ENCODE data around the gene RHEX.

Gene RHEX

GRCh38 chr1:206015071-206015470 lies 37.9 kb upstream of the RHEX start:
- Histone ChIP-seq H3K4me1 (ENCODE audit: control insufficient read depth, insufficient read depth, low read length) (peaks cover 46% of the 10 kb centered on the region), H3K27me3 (ENCODE audit: control insufficient read depth, insufficient read depth, low read length) (no peaks in the 10 kb centered on the region), H3K9ac (ENCODE audit: low read length) (no peak overlapping the region), H3K9me3 (ENCODE audit: control insufficient read depth, low read length) (no peaks in the 10 kb centered on the region), H3K4me3 (ENCODE audit: low read length) (no peak overlapping the region), H3K36me3 (ENCODE audit: control insufficient read depth, insufficient read depth, low read length) (peaks cover 25% of the 10 kb centered on the region)

DNA sequence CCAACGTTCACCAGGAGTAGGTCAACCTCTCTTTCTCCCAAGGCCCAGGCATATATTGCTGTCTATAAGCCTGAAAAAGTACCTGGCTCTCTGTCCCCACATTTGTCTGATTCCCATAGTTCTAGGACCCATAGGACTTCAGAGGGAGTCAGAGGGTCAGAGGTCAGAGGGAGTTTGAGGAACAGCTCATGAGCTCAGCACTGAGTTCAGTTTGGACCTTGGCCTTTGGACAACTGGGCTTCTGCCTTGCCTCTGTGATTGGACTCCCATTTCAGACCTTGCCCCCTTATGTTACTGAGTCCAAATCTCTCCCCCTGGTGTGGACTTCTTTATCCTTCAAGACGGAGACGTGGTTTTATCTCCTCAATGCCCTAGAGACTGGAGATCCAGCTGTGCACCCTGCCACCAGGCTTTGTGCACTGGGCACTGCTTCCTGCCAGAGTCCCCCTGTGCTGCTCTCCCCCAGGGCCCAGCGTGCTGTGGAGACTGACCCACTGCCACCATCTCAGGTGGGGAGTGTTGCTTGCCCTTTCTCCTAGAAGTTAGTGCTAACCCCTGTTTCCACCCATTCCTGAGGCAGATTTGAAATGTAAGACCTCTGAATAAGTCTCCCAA lies 32.5 kb upstream of the RHEX start:
- Histone ChIP-seq H3K4me1 (ENCODE audit: control insufficient read depth, insufficient read depth, low read length) (peaks cover 23% of the 10 kb centered on the region), H3K9me3 (ENCODE audit: control insufficient read depth, low read length) (no peaks in the 10 kb centered on the region), H3K9ac (ENCODE audit: low read length) (peak overlapping the region; percentile 93), H3K4me3 (ENCODE audit: low read length) (peak overlapping the region; percentile 90), H3K27me3 (ENCODE audit: control insufficient read depth, insufficient read depth, low read length) (no peaks in the 10 kb centered on the region), H3K36me3 (ENCODE audit: control insufficient read depth, insufficient read depth, low read length) (peaks cover 19% of the 10 kb centered on the region)

GRCh38 chr1:206021008-206021625 lies 31.9 kb upstream of the RHEX start:
- peak overlapping the region; percentile 93 for H3K9ac ChIP-seq (ENCODE audit: low read length)
- H3K36me3 ChIP-seq (ENCODE audit: control insufficient read depth, insufficient read depth, low read length): peaks cover 13% of the 10 kb centered on the region
- no peaks in the 10 kb centered on the region for H3K9me3 ChIP-seq (ENCODE audit: control insufficient read depth, low read length)
- H3K27me3 ChIP-seq (ENCODE audit: control insufficient read depth, insufficient read depth, low read length): no peaks in the 10 kb centered on the region
- peak overlapping the region; percentile 90 for H3K4me3 ChIP-seq (ENCODE audit: low read length)
- H3K4me1 ChIP-seq (ENCODE audit: control insufficient read depth, insufficient read depth, low read length): peaks cover 25% of the 10 kb centered on the region

DNA sequence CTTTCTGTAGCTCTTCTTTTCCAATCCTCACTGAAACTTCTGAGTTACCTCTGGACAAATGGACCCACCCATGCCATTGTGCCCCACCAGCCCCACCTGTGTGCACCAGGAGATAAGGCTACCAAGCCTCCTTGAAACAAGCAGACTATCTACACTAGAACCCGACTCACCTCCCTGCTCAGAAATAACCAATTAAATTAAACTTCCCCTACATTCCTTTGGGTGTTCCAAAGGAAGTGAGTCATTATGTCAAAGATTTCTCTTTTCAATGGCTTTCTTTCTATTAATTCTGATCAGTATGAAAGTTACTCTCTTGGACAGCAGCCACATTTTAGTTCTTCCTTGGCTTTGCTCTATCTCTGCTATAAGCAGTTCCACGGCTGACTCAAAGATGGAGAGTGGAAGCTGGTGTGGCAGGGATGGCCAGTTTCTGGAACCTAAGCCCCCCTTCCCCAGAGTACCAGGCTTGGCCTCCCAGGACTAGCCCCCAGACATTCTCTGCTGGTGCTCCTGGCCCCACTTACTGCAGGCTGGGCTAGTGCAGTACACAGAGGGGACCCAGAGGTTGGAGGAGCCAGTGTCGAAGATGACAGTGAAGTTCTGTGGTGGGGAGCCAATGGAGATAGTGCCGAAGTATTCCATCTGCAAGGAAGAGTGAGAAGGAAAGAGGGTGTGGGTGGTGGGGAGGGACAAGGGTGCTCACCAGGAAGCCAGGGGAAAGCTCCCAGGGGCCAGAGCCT lies 31.2 kb upstream of the RHEX start:
- Histone ChIP-seq H3K36me3 (ENCODE audit: control insufficient read depth, insufficient read depth, low read length) (peaks cover 13% of the 10 kb centered on the region), H3K4me1 (ENCODE audit: control insufficient read depth, insufficient read depth, low read length) (peaks cover 25% of the 10 kb centered on the region), H3K9ac (ENCODE audit: low read length) (peak overlapping the region; percentile 93), H3K27me3 (ENCODE audit: control insufficient read depth, insufficient read depth, low read length) (no peaks in the 10 kb centered on the region), H3K4me3 (ENCODE audit: low read length) (peak overlapping the region; percentile 90), H3K9me3 (ENCODE audit: control insufficient read depth, low read length) (no peaks in the 10 kb centered on the region)

- Histone ChIP-seq H3K4me1 (ENCODE audit: control insufficient read depth, insufficient read depth, low read length) (peaks cover 25% of the 10 kb centered on the region), H3K9ac (ENCODE audit: low read length) (peak overlapping the region; percentile 93), H3K4me3 (ENCODE audit: low read length) (peak overlapping the region; percentile 90), H3K9me3 (ENCODE audit: control insufficient read depth, low read length) (no peaks in the 10 kb centered on the region), H3K36me3 (ENCODE audit: control insufficient read depth, insufficient read depth, low read length) (peaks cover 13% of the 10 kb centered on the region), H3K27me3 (ENCODE audit: control insufficient read depth, insufficient read depth, low read length) (no peaks in the 10 kb centered on the region)
Measured at GRCh38 chr1:206022766-206023165, 30.2 kb upstream of the RHEX start.

DNA sequence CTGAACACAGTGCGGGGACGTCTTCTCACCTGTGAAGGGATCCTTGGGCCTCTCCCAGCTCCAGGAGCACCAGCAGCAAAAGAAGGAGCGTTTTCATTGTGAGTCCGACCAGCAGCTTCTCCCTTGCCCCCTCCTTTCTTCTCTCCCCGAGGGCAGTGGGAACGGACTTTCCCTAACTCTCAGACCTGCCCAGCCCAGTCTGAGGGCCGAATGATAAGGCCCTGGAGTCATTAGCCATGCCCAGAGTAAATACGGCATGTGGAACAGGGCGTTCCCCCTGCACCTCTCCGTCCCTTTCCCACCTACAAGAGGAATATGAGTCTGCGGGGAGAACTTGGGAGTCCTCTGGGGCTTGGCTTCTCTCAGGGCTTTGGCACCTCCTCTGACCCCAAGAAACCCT lies 29.3 kb upstream of the RHEX start, which contains the start of gene CTSE:
Gene CTSE (minus strand): TSS at position 201 of the 400 bp plus-strand sequence. CDS start 104 bp downstream, at position 97.
- peaks cover 13% of the 10 kb centered on the region for H3K36me3 ChIP-seq (ENCODE audit: control insufficient read depth, insufficient read depth, low read length)
- peaks cover 25% of the 10 kb centered on the region for H3K4me1 ChIP-seq (ENCODE audit: control insufficient read depth, insufficient read depth, low read length)
- H3K4me3 ChIP-seq (ENCODE audit: low read length): peak within 1 kb of the TSS; percentile 90
- no peaks in the 10 kb centered on the region for H3K27me3 ChIP-seq (ENCODE audit: control insufficient read depth, insufficient read depth, low read length)
- no peaks in the 10 kb centered on the region for H3K9me3 ChIP-seq (ENCODE audit: control insufficient read depth, low read length)
- peak within 1 kb of the TSS; percentile 93 for H3K9ac ChIP-seq (ENCODE audit: low read length)

- Histone ChIP-seq H3K27me3 (ENCODE audit: control insufficient read depth, insufficient read depth, low read length) (no peaks in the 10 kb centered on the region), H3K9me3 (ENCODE audit: control insufficient read depth, low read length) (no peaks in the 10 kb centered on the region), H3K4me1 (ENCODE audit: control insufficient read depth, insufficient read depth, low read length) (peaks cover 25% of the 10 kb centered on the region), H3K4me3 (ENCODE audit: low read length) (peak overlapping the region; percentile 6), H3K36me3 (ENCODE audit: control insufficient read depth, insufficient read depth, low read length) (peaks cover 13% of the 10 kb centered on the region), H3K9ac (ENCODE audit: low read length) (no peak overlapping the region)
Measured at GRCh38 chr1:206025283-206025820, 27.6 kb upstream of the RHEX start.

- no peaks in the 10 kb centered on the region for H3K36me3 ChIP-seq (ENCODE audit: control insufficient read depth, insufficient read depth, low read length)
- H3K27me3 ChIP-seq (ENCODE audit: control insufficient read depth, insufficient read depth, low read length): no peaks in the 10 kb centered on the region
- H3K9ac ChIP-seq (ENCODE audit: low read length): no peak overlapping the region
- H3K9me3 ChIP-seq (ENCODE audit: control insufficient read depth, low read length): no peaks in the 10 kb centered on the region
- peaks cover 18% of the 10 kb centered on the region for H3K4me1 ChIP-seq (ENCODE audit: control insufficient read depth, insufficient read depth, low read length)
- no peak overlapping the region for H3K4me3 ChIP-seq (ENCODE audit: low read length)
Measured at GRCh38 chr1:206029484-206029883, 23.5 kb upstream of the RHEX start.

DNA sequence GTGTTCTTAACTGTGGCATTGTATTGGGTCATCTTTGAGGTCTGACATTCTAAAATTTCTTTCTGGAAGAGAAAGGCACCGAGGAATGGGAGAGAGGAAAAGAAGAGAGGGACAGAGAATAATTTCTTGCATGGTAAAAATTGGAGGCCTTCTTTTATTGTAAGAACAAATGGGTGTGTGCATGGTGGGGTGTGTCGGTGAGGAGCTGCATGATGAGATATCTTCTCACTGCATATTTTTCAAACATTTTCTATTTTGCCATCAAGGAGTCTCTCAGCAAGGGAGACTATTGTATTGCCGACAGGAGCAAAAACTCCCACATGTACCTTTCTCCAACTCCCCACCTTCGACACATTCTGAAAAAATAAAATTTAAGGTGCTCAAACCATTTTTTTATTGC lies 22.8 kb upstream of the RHEX start:
- no peaks in the 10 kb centered on the region for H3K36me3 ChIP-seq (ENCODE audit: control insufficient read depth, insufficient read depth, low read length)
- H3K9ac ChIP-seq (ENCODE audit: low read length): no peak overlapping the region
- peaks cover 16% of the 10 kb centered on the region for H3K4me1 ChIP-seq (ENCODE audit: control insufficient read depth, insufficient read depth, low read length)
- no peak overlapping the region for H3K4me3 ChIP-seq (ENCODE audit: low read length)
- no peaks in the 10 kb centered on the region for H3K9me3 ChIP-seq (ENCODE audit: control insufficient read depth, low read length)
- no peaks in the 10 kb centered on the region for H3K27me3 ChIP-seq (ENCODE audit: control insufficient read depth, insufficient read depth, low read length)

DNA sequence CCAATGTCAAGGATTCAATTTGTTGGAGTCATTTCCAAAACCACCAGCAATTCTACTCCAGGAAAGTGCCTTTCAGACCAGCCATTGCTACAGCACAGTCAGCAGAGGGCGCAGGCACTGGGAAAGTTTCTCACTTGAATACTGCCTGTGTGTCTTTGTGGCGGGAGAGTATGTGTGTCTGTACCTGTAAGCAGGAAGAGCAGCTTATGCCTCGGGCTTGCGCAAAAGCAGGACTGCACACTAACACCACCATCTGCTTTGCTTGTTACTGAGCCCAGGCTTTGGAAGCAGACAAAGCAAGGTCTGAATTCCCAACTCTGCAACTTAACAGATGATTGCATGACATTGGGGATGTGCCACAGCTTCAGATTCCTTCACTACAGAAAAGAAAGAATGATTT lies 22.3 kb upstream of the RHEX start:
- Histone ChIP-seq H3K27me3 (ENCODE audit: control insufficient read depth, insufficient read depth, low read length) (no peaks in the 10 kb centered on the region), H3K9ac (ENCODE audit: low read length) (no peak overlapping the region), H3K36me3 (ENCODE audit: control insufficient read depth, insufficient read depth, low read length) (no peaks in the 10 kb centered on the region), H3K9me3 (ENCODE audit: control insufficient read depth, low read length) (no peaks in the 10 kb centered on the region), H3K4me3 (ENCODE audit: low read length) (no peak overlapping the region), H3K4me1 (ENCODE audit: control insufficient read depth, insufficient read depth, low read length) (peaks cover 10% of the 10 kb centered on the region)

DNA sequence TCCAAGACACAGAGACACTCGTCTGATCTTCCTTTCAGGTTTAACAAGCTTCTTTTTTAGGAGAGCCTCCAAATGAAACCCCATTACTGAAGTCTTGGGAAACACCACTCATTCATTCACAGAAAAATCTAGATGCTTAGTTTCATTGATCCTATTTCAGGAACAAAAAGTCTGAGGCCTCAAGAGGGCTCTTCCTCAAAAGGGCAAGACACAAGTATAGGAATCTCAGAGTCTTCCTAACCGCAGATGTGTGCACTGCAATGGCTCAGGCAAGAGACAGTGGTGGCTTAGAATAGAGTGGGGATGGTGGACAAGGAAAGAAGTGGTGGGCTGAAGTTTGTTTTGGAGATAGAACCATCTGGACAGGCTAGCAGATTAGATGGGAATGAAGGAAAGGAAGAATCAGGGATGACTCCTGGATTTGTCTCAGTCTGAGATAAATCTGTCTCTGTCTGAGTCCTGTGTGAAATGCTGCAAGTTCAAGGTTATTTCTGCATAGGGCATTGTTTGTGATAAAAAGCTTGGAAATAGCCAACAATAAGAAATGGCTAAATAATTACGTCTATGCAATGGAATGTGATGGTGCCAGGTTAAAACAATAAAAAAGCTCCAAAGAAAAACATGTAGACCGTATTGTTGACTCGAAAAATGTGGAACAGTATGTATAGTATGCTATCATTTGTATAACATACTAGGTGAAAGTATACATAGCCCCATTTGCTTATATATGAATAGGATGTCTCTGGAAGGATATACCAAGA lies 20.4 kb upstream of the RHEX start:
- Histone ChIP-seq H3K4me3 (ENCODE audit: low read length) (no peak overlapping the region), H3K4me1 (ENCODE audit: control insufficient read depth, insufficient read depth, low read length) (peaks cover 5% of the 10 kb centered on the region), H3K9me3 (ENCODE audit: control insufficient read depth, low read length) (no peaks in the 10 kb centered on the region), H3K9ac (ENCODE audit: low read length) (no peak overlapping the region), H3K27me3 (ENCODE audit: control insufficient read depth, insufficient read depth, low read length) (no peaks in the 10 kb centered on the region), H3K36me3 (ENCODE audit: control insufficient read depth, insufficient read depth, low read length) (no peaks in the 10 kb centered on the region)

Data from mucosa of stomach (tissue), 1 donor.